ENCODE measurements around the gene DMAC2. TPM values are rescaled to one million over a fixed set of nuclear protein-coding genes. Genes with fewer than 3 reads are reported as not detected.
"Not testable (repeated sequence)": the region's sequence is repeated elsewhere in the genome, so short reads cannot be mapped to it uniquely, and the experiment has no call there.

Gene DMAC2
- total RNA-seq, 2 donors from 2014 or later, result 58.3 to 58.7 TPM

DNA sequence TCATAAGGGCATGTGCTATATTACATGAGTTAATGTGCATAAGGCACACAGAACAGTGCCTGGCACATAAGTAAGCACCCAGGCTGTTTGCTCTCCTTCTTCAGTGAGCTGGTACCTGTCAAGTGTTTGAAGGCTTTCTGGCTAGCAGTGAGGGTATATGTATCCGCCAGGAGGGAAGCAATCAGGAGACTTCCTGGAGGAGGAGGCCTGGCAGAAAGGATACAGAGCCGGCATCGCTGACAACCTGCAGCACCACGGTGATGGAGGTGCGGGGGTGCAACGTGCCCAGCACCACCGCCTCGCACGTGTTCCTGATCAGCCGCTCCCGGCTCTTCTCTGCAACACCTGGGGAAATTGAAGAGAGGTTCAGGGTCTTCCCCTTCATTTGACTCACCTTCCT lies 48.1 kb downstream of the DMAC2 start:
- H3K4me1 Mint-ChIP-seq (ENCODE audit: low read depth in 2 of 2), result peaks cover 11 to 13% of the 10 kb centered on the region in 2 donors
- H3K27me3 Mint-ChIP-seq, result no peaks in the 10 kb centered on the region
- ATAC-seq, result no peak
- H3K9me3 Mint-ChIP-seq, result no peaks in the 10 kb centered on the region
- DNase-seq (ENCODE audit: low spot score), result no peak
- H3K27ac Mint-ChIP-seq, result no peak overlapping the region
- H3K4me3 Mint-ChIP-seq, result no peak overlapping the region
- H3K36me3 Mint-ChIP-seq, result no peaks in the 10 kb centered on the region

DNA sequence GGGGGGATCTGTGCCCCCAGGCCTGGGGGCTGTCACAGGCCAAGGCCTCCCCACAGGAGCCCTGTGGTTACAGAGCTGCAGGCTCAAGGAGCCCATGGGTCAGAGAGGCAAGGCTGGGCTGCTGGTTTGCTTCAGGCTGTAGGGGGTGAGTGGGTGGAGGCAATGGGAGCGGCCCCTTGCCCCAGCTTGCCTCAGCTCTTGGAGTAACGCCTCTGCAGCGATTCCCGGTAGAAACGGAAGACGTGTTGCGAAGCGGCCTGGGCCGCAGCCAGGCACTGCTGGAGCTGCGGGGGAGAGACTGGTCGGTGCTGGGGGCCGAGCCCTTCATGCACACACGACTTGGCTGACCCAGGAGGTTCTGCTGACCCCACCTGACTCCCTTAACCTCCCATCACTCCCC lies 53.3 kb downstream of the DMAC2 start:
- no peaks in the 10 kb centered on the region for H3K9me3 Mint-ChIP-seq
- H3K27me3 Mint-ChIP-seq, result no peaks in the 10 kb centered on the region
- H3K4me3 Mint-ChIP-seq, result no peak overlapping the region
- no peak overlapping the region for H3K27ac Mint-ChIP-seq
- H3K4me1 Mint-ChIP-seq (ENCODE audit: low read depth in 2 of 2), result no peaks in the 10 kb centered on the region
- DNase-seq (ENCODE audit: low spot score), result no peak
- ATAC-seq, result no peak
- H3K36me3 Mint-ChIP-seq, result no peaks in the 10 kb centered on the region

DNA sequence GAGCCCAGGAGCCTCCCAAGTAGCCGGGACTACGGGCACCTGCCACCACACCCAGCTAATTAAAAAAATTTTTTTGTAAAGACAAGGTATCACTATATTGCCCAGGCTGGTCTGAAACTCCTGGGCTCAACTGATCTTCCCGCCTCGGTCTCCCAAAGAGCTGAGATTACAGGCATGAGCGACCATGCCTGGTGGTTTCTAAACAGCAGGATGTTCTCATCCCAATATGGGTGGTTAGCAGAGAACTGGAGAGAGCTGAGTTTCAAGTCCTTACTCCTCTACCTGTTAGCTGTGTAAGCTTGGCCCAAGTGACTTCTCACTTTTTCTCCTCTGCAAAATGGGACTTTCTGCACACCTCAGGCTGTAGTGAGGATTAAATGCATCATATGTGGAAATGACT lies 55.4 kb downstream of the DMAC2 start:
- ATAC-seq (no peak), DNase-seq (ENCODE audit: low spot score) (no peak)
- H3K9me3 Mint-ChIP-seq, result no peaks in the 10 kb centered on the region
- H3K36me3 Mint-ChIP-seq, result no peaks in the 10 kb centered on the region
- H3K27me3 Mint-ChIP-seq, result no peaks in the 10 kb centered on the region
- no peak overlapping the region for H3K27ac Mint-ChIP-seq
- no peak overlapping the region for H3K4me3 Mint-ChIP-seq
- H3K4me1 Mint-ChIP-seq (ENCODE audit: low read depth in 2 of 2), result no peaks in the 10 kb centered on the region

DNA sequence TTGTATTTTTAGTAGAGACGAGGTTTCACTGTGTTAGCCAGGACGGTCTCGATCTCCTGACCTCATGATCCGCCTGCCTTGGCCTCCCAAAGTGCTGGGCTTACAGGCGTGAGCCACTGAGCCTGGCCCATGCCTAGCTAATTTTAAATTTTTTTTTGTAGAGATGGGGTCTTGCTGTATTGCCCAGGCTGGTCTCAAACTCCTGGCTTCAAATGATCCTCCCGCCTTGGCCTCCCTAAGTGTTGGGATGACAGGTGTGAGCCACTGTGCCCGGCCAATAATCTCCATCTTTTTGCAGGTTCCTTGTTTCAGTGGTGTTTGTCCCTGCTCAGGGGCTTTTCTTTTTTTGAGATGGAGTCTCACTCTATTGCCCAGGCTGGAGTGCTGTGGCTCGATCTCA lies 58.2 kb downstream of the DMAC2 start:
- H3K4me3 Mint-ChIP-seq; DNase-seq (ENCODE audit: low spot score); H3K27ac Mint-ChIP-seq; H3K9me3 Mint-ChIP-seq; ATAC-seq; H3K36me3 Mint-ChIP-seq; H3K4me1 Mint-ChIP-seq (ENCODE audit: low read depth in 2 of 2); H3K27me3 Mint-ChIP-seq: not testable (repeated sequence)

Other genes starting within 250 kb of the DMAC2 start
- gene CYP2S1, start 246.7 kb downstream of the DMAC2 start, total RNA-seq, result not detected
- gene AXL, start 220.7 kb downstream of the DMAC2 start, total RNA-seq, result not detected
- 100 to 1,000 TPM; 248 to 319 TPM for gene HNRNPUL1, start 175.5 kb downstream of the DMAC2 start, total RNA-seq
- gene CCDC97, start 129.7 kb downstream of the DMAC2 start, total RNA-seq, result 10 to 100 TPM; 52.5 to 56.2 TPM
- gene TGFB1, start 86.0 kb downstream of the DMAC2 start, total RNA-seq, result 100 to 1,000 TPM; 108 to 131 TPM
- gene B9D2, start 75.8 kb downstream of the DMAC2 start, total RNA-seq, result 1 to 10 TPM; 4.9 to 9.3 TPM
- gene TMEM91, start 63.4 kb downstream of the DMAC2 start, total RNA-seq, result 1 to 10 TPM; 4.7 to 6.7 TPM
- gene EXOSC5, start 42.6 kb downstream of the DMAC2 start, total RNA-seq, result 10 to 100 TPM; 31.5 to 56.6 TPM
- 10 to 100 TPM; 10.9 to 13.7 TPM for gene BCKDHA, start 42.1 kb downstream of the DMAC2 start, total RNA-seq
- gene B3GNT8, start 12.5 kb downstream of the DMAC2 start, total RNA-seq, result 1 to 10 TPM in 1 of 2 donors, under 1 TPM in 1; 0.78 to 3.0 TPM
- not detected for gene ERICH4, start 3.2 kb upstream of the DMAC2 start, total RNA-seq
- 10 to 100 TPM in 1 of 2 donors, 1 to 10 TPM in 1; 9.7 to 20.6 TPM for gene CEACAM21, start 136.3 kb upstream of the DMAC2 start, total RNA-seq
- not detected for gene CEACAM4, start 187.2 kb upstream of the DMAC2 start, total RNA-seq
- not detected for gene CEACAM7, start 248.4 kb upstream of the DMAC2 start, total RNA-seq